ENCODE results near the gene IDUA.
"Not testable (repeated sequence)": the region's sequence is repeated elsewhere in the genome, so short reads cannot be mapped to it uniquely, and the experiment has no call there.

IDUA gene

DNA sequence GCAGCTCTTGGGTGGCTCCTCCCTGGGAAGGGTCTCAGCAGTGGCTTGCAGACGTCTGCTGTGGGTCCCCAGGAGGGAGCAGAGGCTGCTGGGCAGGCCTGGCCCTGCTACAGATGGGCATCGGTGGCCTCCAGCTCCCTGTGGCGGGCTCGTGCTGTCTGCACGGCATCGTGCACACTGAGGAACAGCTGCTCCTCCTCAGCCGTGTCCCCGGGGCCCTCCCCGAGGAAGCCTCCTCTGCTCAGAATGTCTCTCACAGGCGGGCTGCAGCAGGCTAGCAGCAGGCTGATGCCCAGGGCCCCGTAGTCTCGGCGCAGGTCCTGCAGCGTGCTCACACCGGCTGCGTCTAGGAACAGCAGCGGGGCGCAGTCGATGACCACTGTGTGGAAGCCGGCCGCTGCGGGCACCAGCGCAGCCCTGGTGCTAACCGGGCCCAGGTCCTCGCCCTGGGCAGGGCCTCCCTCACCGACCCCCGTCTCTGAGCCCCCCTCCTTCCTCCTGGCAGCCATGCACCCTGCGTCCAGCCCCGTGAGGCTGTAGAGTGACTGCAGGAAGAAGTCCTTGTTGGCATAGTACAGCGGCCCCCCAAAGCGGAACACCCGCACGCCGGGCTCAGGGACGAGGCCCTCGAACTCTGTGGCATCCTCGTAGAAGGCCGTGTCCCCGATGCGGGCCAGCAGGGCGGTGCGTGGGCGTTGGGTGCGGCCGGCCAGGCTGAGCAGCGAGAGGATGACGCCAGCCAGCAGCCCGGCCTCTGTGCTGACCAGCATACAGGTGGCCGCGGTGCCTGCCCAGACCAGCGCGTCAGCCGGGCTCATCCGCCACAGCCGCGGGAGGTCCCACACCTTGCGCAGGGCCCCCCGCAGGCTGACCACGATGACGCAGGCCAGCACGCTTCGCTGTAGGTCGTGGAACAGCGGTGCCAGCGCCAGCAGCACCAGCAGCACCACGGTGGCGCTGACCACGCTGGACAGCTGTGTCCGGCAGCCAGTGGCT lies 2.2 kb downstream of the IDUA start:
- DNase-seq: no peak

DNA sequence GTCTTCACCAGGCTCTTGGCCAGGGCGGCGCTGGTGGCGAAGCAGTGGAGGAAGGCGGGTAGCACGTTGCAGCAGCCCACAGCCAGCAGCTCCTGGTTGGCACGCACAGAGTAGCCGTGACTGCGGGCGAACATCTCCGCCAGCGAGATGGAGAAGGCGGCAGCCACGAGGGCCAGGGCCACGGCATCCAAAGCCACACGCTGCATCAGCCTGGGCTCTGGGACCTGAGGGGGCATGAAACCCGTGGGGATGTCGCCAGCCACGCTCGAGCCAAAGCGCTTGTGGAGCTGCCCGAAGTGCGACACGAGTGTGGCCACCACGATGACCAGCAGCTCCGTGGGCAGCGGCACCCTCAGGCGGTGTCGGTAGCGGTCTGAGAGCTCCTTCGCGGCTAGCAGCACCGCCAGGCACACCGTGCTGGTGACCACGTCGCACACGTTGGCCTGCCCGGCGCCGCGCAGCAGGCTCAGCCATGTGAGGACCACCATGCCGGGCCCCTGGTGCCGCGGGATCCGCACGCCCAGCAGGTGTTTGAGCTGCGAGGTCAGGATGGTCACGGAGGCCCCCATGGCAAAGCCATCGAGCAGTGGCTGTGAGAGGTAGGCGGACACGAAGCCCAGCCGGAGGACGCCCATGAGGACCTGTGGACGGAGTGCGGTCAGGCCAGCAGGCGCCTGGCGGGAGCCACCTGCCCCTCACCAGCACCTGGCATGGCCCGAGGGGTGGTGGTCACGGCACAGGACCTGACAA lies 3.1 kb downstream of the IDUA start:
- no peak for DNase-seq

DNA sequence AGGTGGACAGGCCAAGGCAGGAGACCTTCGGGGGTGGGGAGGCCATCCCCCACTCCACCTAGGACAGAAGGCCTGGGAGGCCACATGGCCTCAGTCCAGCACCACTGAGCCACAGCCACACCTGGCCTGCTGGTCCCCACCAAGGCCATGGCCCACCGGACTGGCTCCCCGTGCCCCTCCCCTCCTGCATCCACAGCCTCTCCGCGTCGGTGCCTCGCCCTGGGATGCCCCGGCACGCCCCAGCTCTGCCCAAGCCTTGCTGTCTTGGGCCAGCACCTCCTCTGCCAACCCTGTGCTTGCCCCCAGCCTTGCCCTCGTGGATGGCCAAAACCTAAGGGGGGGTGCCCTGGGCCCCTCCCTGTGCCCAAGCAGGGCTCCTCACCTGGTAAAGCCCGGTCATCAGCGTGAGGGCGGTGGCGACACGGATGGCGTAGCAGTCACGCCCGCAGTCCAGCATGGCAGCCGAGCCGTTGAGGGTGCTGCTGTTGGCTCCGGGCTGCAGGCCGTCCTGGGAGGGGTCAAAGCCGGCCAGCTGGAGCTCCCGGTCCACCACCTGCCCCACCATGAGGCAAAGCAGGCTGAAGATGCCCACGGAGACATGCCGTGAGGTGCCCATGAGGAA lies 4.0 kb downstream of the IDUA start:
- DNase-seq: no peak

DNA sequence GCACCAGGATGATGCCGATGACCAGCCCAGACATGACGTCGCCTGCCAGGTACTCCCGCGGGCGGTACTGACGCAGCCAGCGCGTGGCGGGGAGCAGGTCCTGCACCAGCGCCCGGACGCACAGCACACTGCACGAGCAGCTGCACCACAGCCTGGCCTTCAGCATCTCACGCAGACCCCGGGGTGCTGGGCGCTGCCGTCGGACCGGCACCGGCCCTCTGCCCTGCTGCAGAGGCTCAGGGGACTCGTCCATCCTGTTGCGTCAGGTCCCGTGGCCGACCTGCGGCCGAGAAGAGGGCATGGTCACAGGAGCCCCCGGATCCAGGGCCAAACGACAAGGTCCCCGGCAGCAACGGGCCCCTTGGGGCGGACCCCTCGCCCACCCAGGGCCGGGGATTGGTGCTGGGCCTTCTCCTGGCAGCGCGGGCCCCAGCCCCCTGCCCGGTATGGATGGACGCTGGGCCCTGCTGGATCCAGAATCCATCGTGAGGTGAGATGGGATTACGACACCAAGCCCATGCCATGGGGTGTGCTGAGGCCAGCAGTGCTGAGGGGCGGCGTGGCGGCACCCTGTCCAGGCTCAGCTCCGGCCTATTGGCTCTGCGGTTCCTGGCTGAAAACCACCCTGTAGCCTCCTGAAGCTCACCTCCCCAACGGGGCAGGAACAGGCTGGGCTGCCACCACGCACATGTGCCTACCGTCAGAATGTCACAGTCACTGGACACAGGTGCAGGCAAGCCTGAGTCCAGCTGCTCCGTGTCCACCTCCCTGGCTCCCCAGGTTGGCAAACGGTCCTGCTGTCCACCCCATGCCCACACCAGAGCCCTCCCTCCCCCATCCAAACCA lies 4.8 kb downstream of the IDUA start:
- DNase-seq: no peak

DNA sequence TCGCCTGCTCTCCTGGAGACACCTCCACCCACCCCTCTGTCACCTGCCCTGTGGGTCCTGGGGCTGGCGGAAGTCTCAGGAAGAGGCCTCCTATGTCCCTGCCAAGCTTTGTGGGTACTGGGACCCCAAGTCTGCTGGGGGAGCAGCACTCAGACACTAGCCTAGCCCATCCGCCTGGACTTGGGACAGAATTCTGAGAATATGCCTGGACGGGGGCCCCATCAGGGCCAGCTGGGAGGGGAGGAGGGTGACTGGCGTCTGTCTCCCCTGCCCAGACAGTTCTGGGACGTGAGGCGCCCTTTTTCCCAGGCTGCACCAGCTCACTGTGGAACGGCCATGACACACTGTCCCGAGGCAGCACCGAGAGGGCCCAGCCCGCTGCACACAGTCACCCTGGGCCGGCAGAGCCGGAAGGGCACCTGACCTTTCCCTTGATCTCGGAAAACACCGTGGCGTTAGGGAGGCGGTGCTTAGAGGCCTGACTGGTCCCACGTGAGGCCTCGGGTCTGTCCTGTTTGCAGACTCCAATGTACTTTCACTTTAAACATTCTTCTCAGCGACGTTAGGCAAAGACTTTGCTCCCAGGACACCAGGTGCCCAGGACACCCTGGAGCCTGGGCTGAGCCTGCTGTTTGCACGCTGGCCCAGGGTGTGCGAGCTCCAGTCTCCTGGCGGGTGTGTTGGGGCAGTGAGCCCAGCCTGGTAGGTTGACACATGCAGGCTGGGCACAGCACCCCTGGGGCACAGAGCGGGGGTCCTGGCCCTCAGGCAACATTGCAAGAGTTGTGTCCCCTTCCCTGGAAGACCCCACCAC lies 5.7 kb downstream of the IDUA start:
- no peak for DNase-seq

DNA sequence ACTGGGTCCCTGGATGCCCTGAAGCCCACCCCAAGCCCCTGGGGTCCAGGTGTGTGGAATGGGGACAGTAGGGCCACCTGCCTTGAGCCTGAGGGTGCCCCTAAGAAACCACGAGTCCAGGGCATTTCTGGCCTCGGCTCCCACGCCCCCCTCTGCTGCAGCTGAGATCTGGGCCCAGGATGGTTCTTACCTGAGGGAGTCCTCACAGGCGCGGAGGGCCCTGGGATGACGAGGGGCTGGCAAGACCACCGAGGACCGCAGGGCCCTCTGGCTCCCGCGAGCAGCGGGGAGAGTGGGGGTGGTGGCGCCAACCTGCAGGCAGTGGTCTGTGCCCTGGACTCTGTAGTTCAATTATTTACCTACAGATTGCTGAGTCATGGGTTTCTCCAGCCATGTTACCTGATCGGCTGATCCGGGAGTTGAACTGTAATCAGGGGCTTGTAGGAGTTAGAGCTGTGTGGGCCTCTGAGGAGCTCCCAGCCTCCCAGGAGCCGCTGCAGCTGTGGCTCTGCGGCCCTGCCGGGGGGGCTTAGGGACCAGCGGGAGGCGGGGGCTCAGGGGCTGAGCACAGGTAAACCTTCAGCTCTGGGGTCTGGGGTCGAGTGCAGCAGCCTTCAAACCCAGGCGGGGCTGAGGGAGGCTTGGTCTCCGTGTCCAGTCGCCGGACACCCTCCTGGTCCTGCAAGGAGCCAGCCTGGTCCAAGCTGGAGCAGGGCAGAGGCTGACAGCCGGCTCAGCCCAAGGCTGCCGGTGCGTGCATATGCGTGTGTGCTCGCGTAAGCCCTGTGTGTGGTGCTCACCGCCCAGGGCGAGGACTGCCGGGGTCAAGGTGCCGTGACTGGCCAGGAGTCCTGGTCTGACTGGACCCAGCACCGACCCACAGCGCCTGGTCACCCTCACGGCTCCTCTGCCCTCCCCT lies 6.5 kb downstream of the IDUA start, which contains the start of gene SLC26A1:
Gene SLC26A1, minus strand, starts transcription at position 294 of the 919 bp plus-strand sequence. CDS start 1,701 bp downstream, outside the sequence.
- DNase-seq: no peak

DNA sequence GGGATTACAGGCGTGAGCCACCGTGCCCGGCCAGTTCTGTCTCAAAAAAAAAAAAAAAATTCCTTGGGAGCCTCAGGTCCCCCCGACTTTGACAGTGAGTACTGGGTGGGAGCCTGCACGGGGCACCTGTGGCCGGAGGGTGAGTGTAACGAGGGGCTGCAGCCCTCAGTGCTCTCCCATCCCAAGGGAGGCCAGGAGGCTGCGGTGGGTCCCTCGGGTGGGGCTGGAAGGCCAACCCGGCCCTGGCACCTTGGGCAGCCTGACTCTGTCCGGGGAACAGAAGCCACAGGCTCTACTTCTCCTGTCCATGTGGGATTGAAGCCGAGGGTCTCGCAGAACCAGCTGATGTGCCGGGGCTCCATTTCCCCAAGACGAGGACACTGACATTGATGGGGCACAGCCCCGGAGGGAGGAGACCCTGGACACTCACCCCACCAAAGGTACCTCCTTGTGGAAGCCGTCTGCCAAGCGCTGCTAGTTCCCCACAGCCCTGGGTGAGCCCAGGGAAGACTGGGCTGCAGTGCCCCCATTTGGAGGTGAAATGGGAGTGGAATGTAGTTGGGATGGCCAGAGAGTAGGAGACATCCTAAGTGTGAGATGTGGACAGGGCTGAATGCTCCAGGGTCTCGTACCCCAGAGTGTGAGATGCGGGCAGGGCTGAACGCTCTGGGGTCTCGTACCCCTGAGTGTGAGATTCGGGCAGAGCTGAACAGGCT lies 8.6 kb downstream of the IDUA start:
- no peak for DNase-seq

DNA sequence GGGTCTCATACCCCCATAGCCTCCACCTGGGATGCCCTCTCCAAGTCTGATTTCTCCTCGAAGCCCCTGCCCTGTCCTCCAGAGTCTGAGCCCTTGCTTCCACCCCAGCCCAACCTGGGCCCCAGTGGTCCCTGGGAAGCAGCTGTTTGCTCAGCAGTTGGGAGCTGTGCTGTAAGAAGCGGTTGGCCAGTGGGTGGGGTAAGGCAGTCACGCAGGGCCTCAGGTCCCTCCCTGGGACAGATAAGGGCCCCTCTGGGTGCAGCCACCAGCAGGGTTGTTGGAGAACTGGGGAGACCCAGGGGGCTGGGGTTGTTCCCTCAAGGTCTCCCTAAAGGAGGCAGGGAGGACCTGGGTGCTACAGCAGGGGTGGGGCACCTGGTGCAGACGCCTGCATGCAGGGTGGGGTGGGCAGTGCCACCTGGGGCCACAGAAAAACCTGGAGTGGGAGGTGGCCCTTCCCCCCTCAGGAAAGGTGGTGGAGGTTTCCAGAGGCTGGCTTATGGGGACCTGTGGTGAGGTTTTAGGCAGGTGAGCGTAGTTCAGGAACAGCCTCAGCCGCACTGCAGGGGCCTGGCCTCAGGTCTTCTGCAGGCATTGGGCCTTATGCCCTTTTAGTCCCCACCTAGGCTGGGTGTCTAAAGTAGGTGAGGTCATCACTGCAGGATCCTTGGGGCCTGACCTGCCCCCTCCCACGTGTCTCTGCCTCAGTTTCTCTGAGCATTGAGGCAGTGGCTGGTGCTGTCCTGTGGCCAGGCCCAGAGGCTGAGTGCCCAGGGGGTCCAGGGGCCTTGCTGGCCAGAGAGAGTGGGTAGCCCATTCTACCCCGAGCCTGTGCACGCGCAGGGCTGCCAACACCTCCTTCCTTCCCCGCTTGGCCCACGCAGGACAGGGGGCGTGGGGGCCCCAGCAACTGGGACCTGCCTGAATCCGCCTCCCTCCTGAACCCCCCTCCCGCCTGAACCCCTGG lies 9.5 kb downstream of the IDUA start:
- no peak for DNase-seq

DNA sequence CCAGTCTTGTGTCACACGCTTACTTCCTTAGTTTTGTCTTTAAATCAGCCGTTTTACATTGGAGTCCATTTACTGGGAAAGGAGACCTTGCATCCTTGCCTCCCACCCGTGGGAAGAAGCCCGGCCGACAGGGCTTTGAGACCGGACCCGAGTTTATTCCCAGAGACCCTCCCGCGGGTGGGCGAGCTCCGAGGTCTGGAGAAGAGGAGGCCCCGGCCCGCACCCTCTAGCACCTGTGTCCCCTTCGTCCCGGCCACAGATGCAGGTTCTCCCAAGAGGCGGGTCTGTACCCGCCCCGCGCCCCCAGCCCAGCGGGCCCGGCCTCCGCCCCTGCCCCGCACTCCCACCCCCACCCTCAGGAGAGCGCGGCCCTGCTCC lies 10.1 kb downstream of the IDUA start:
- no peak for DNase-seq

DNA sequence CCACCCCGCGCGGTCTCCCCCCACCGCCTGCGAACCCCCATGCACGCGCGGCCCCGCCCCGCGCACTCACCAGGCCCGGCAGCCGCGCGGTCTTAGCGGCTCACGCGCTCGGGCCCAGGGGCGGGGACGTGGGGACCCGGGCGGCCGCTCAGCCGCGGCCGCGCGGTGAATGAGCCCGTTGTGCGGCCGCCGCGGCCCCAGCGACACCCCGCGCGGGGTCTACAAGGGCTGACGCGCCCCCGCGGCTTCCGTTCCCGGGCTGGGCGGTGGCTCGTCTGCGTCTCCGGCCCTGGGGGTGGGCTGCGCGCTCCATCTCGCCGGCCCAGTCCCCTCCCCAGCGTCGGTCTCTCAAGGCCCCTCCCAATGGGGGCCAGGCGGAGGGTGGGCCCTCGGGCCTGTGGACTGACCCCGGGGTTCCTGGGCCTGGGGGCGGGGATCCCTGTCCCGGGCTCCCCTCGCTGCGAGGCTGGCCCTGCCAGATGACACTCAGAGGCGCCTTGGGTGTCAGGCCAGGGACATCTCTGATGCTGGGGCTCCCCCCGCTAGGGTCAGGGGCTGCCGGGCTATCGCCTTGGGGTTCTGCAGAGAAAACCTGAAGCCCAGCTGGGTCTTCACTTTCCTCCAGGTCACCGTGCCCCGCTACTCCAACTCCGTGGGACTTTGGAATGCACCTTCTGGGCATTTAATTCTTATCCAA lies 10.7 kb downstream of the IDUA start:
- no peak for DNase-seq

DNA sequence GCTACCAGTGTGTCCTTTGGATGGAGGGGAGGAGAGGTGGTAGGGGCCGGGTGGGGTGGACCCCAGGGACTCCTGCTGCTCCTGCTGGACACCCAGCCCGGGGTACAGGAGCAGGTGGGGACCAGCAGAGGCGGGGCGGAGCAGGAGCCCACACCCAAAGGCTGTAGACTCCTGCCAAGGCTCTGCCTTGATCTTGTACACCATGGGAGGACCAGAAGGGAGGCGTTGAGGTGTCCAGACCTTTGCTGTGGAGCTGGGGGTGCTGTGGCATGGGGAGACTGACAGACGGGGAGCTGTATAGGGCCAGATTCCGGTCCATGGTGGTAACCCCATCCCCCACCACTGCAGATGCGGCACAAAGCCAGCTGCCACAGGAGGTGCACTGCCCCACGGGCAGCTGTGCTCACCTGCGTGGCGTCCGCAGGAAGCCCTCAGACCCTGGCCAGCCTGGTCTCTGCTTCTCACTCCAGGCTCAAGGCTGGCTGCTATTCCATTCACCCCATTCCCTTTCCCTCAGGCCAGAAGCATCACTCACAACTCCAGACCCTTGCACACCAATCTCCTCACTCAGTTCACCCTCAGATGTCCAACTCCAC lies 11.3 kb downstream of the IDUA start:
- DNase-seq: no peak

DNA sequence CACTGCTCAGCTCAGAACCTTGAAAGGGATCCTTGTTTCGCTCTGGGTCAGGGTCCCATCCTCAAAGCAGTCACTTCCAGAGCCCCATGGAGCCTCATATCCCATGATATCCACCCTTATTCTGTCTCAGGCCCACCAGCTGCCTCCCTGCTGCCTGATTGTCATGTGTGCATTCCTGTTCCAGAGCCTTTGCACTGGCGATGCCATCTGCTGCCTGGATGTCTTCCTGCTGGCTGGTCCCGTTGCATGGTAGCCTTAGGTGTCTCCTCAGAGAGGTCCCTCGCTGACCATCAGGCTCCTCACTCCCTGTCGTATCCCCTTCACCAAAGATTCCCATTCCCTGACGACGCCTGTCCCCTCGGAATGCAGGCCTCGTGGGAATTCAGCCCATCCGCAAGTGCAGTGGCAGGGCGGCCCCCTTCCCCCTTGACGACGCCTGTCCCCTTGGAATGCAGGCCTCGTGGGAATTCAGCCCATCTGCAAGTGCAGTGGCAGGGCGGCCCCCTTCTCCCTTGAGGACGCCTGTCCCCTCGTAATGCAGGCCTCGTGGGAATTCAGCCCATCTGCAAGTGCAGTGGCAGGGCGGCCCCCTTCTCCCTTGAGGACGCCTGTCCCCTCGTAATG lies 12.5 kb downstream of the IDUA start:
- not testable (repeated sequence) for DNase-seq

DNA sequence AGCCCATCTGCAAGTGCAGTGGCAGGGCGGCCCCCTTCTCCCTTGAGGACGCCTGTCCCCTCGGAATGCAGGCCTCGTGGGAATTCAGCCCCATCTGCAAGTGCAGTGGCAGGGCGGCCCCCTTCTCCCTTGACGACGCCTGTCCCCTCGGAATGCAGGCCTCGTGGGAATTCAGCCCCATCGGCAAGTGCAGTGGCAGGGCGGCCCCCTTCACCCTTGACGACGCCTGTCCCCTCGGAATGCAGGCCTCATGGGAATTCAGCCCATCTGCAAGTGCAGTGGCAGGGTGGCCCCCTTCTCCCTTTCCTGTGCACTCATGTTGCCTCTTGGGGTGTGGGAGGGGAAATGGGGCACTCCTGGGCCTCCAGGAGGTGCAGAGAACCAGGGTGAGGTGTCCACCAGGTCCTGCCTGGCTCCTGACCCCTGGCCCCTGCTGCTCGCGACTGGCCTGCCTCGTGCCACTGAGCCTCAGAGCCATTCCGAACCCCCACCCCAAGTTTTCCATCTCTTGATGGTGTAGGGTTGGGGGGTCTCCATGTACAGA lies 13.1 kb downstream of the IDUA start:
- no peak for DNase-seq

DNA sequence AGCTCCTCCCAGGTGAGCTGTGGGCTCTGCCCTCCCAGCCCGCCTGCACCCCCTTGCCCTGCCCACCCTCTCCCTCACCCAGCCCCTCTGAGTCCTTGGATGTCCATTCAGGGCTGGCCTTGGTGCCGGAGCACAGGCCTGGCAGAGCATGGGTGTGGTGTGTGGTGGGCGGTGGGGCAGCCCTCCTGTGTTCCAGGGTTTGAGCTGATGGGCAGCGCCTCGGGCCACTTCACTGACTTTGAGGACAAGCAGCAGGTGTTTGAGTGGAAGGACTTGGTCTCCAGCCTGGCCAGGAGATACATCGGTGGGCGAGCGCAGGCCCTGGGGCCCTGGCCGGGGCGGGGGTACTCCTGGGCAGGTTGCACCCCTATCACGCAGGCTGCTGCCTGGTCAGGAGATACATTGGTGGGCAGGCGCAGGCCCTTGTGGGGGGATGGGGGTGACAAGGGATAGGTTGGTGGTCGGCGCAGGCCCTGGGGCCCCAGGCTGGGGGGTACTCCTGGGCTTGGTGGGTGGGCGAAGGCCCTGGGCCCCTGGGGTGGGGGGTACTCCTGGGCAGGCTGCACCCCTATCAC lies 13.9 kb downstream of the IDUA start:
- DNase-seq: no peak

DNA sequence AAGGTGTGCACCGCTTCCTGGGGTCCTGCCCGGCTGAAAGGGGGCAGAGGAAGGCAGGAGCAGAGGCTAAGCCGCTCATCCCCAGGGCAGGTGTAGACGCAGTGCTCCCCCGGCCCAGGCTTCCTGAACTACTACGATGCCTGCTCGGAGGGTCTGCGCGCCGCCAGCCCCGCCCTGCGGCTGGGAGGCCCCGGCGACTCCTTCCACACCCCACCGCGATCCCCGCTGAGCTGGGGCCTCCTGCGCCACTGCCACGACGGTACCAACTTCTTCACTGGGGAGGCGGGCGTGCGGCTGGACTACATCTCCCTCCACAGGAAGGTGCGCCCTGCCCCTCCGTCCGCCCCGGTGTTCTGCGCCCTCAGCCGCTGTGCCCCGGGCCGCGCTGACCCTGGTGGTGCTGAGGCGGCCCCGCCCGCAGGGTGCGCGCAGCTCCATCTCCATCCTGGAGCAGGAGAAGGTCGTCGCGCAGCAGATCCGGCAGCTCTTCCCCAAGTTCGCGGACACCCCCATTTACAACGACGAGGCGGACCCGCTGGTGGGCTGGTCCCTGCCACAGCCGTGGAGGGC lies 14.8 kb downstream of the IDUA start:
- no peak for DNase-seq

DNA sequence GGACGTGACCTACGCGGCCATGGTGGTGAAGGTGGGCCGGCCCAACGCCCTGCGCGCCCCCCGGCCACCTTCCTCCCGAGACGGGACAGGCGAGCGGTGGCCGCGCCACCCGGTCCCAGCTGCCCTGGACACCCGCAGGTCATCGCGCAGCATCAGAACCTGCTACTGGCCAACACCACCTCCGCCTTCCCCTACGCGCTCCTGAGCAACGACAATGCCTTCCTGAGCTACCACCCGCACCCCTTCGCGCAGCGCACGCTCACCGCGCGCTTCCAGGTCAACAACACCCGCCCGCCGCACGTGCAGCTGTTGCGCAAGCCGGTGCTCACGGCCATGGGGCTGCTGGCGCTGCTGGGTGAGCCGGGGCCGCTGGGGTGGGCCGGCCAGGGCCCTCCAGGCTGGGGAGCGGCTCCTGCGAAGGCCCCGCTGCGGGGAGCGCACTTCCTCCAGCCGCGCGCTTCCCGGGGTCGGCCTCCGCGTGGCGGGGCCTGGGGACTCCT lies 15.3 kb downstream of the IDUA start:
- no peak for DNase-seq

Data from CD4-positive, alpha-beta T cell treated with Interleukin-1 beta for 1 hour (primary cell).